Measurements from ENCODE around the gene SLC13A4.

- TF ChIP-seq, protein P1, sequence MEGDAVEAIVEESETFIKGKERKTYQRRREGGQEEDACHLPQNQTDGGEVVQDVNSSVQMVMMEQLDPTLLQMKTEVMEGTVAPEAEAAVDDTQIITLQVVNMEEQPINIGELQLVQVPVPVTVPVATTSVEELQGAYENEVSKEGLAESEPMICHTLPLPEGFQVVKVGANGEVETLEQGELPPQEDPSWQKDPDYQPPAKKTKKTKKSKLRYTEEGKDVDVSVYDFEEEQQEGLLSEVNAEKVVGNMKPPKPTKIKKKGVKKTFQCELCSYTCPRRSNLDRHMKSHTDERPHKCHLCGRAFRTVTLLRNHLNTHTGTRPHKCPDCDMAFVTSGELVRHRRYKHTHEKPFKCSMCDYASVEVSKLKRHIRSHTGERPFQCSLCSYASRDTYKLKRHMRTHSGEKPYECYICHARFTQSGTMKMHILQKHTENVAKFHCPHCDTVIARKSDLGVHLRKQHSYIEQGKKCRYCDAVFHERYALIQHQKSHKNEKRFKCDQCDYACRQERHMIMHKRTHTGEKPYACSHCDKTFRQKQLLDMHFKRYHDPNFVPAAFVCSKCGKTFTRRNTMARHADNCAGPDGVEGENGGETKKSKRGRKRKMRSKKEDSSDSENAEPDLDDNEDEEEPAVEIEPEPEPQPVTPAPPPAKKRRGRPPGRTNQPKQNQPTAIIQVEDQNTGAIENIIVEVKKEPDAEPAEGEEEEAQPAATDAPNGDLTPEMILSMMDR (conservative IDR thresholded peaks at IDR 0.05; ENCODE audit: low read length): no peak
- TF ChIP-seq EZH2phosphoT487 (IDR thresholded peaks at IDR 0.05; ENCODE audit: borderline replicate concordance, low read depth, low read length): no peak
Measured at GRCh38 chr7:135714534-135715009, 13.4 kb downstream of the SLC13A4 start.

All from OCI-LY7 (cell line).